Medulla oblongata (tissue), 1 donor: ENCODE data around the gene NBEA.

Source experiments
- DNase-seq: peaks from one replicate; pipeline ENCODE4 v3.0.0-alpha.2; 2015; ENCODE audit errors: extremely low spot score

Gene NBEA

GRCh38 chr13:35702316-35702715 lies 760.2 kb downstream of the NBEA start:
- no peak for DNase-seq

GRCh38 chr13:35703061-35703460 lies 761.0 kb downstream of the NBEA start:
- no peak for DNase-seq

- DNase-seq = no peak
These were observed 762.3 kb downstream of the NBEA start for GRCh38 chr13:35704331-35704730.

- no peak for DNase-seq
These were observed 764.2 kb downstream of the NBEA start for GRCh38 chr13:35706281-35706680.

- no peak for DNase-seq
These were observed 764.7 kb downstream of the NBEA start for GRCh38 chr13:35706721-35707120.

- no peak for DNase-seq
These were observed 769.8 kb downstream of the NBEA start for GRCh38 chr13:35711909-35712308.

GRCh38 chr13:35712907-35713761 lies 771.1 kb downstream of the NBEA start:
- no peak for DNase-seq

- DNase-seq = no peak
These were observed 772.1 kb downstream of the NBEA start for GRCh38 chr13:35714121-35714520.

GRCh38 chr13:35714588-35715377 lies 772.7 kb downstream of the NBEA start:
- no peak for DNase-seq

GRCh38 chr13:35716186-35716585 lies 774.1 kb downstream of the NBEA start:
- DNase-seq = no peak

- no peak for DNase-seq
These were observed 774.7 kb downstream of the NBEA start for GRCh38 chr13:35716729-35717128.

GRCh38 chr13:35718084-35718483 lies 776.0 kb downstream of the NBEA start:
- no peak for DNase-seq

- DNase-seq = no peak
These were observed 778.2 kb downstream of the NBEA start for GRCh38 chr13:35720290-35720689.

- peak; percentile 67 for DNase-seq
These were observed 778.9 kb downstream of the NBEA start for GRCh38 chr13:35720690-35721554.
